Measurements from ENCODE around the gene PLCE1. TPM values are rescaled to one million over a fixed set of nuclear protein-coding genes. Genes with fewer than 3 reads are reported as not detected.
A peak's percentile ranks its signal among the peaks of the same experiment; 100 is the strongest.

Gene PLCE1
- total and polyA plus RNA-seq, 2 of the 13 experiments (the other 11 are each of a cell fraction or from before 2014, with no cell fraction given) = 0.04 TPM; not detected in 1

DNA sequence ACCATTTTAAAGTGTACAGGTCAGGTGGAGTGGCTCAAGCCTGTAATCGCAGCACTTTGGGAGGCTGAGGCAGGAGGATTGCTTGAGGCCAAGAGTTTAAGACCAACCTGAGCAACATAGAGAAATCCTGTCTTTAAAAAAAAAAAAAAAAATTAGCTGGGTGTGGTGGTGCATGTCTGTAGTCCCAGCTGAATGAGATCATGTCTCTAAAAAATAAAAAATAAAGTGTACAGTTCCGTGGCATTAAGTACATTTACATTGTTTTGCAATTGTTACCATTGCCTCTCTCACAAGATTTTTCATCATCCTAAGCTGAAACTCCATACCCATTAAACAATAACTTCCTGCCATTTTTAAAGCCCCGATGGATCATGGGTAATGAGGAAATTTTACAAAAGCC lies 20.6 kb downstream of the PLCE1 start (continued):
- TF ChIP-seq, protein P1, sequence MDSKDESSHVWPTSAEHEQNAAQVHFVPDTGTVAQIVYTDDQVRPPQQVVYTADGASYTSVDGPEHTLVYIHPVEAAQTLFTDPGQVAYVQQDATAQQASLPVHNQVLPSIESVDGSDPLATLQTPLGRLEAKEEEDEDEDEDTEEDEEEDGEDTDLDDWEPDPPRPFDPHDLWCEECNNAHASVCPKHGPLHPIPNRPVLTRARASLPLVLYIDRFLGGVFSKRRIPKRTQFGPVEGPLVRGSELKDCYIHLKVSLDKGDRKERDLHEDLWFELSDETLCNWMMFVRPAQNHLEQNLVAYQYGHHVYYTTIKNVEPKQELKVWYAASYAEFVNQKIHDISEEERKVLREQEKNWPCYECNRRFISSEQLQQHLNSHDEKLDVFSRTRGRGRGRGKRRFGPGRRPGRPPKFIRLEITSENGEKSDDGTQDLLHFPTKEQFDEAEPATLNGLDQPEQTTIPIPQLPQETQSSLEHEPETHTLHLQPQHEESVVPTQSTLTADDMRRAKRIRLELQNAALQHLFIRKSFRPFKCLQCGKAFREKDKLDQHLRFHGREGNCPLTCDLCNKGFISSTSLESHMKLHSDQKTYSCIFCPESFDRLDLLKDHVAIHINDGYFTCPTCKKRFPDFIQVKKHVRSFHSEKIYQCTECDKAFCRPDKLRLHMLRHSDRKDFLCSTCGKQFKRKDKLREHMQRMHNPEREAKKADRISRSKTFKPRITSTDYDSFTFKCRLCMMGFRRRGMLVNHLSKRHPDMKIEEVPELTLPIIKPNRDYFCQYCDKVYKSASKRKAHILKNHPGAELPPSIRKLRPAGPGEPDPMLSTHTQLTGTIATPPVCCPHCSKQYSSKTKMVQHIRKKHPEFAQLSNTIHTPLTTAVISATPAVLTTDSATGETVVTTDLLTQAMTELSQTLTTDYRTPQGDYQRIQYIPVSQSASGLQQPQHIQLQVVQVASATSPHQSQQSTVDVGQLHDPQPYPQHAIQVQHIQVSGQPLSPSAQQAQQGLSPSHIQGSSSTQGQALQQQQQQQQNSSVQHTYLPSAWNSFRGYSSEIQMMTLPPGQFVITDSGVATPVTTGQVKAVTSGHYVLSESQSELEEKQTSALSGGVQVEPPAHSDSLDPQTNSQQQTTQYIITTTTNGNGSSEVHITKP (CRISPR knock-in tag; IDR thresholded peaks at IDR 0.05; ENCODE audit: low read depth) = no peak

DNA sequence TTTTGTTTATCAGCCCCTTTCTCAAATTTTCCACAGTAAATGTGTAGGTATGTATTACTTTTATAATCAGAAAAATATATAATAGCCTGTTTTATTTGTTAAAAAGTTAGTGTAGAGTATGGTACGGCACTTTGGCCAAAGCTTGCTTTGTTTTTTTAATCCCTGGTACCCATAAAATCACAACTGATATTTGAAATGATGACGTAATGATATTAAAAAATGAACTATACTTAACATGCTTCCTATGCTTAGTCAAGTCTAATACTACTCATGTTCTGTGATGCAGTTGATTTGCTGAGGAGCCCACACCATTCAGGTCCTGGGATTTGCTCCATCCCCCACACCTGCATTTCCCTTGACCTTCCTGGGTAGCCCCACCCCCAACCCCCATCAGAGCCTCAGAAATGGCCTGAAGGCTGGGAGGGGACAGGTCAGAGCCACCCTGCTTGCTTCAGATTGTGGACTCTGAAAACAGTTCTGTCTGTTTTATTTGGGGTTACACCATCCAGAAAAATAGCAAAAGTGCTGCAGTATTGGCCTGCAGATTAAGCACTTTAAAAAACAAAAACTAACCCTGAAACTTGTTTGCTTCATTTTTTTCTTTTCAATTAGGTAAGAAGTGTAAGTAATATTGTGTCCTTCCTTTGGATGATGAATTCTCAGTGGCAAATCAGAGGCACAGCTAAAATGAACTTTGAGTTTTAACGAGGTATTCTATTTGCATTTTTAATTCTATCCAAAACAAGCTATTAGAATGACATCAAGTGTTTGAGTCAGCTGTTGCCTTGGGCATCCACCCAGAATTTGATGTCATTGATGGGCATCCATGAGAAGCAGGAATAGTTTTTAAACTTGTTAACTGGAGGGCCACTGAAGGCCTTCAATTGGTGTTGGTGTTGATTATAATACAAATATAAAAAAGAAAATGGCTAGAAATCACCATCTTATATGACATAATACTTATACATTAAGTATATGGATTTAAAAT lies 23.3 kb downstream of the PLCE1 start:
- FAIRE-seq (no peak), ATAC-seq (no peak), DNase-seq (ENCODE audit: low spot score) (no peak)
- CTCF ChIA-PET (ENCODE audit: low intra/inter-chr PET ratio, low total read pairs) = no interaction called here
- 28% methylated on average over 3 of the region's 3 CpGs for WGBS (ENCODE audit: low lambda C conversion rate)
- no peak overlapping the region for H3K4me3 ChIP-seq (replicated peaks in 1 of 3; ENCODE audit: insufficient read depth in 1 of 3, low read depth in 2 of 3, low read length in 3 of 3)
- intact Hi-C loops (cut with micrococcal nuclease; ENCODE audit: unreplicated experiment) = no loop called here
- H3K9ac ChIP-seq (ENCODE audit: insufficient read depth, low read depth, low read length) = no peak overlapping the region
- H2AFZ ChIP-seq (ENCODE audit: low read length) = no peak overlapping the region
- POLR2A ChIA-PET = no interaction called here
- no peak overlapping the region for H3K4me2 ChIP-seq (ENCODE audit: low read depth, low read length)
- H3K27ac ChIP-seq (ENCODE audit: extremely low read length, insufficient read depth, low read length) = no peak overlapping the region
- H3K36me3 ChIP-seq (replicated peaks in 1 of 2; ENCODE audit: control insufficient read depth in 1 of 2, insufficient read depth in 2 of 2, low read length in 2 of 2) = no peaks in the 10 kb centered on the region
- no peaks in the 10 kb centered on the region for H3K79me2 ChIP-seq (ENCODE audit: insufficient read depth, low read length)
- in situ Hi-C loops (cut with HindIII; ENCODE audit: extremely low pct_ligation_motif_present, low pct_unique_long_range_greater_than_20kb) = no loop called here
- BruUV-seq (replicated peaks) = no TSS peak
- no peaks in the 10 kb centered on the region for H4K20me1 ChIP-seq (ENCODE audit: insufficient read depth, low read length)
- H3K4me1 ChIP-seq (ENCODE audit: insufficient read depth, low read length) = no peaks in the 10 kb centered on the region
- no peaks in the 10 kb centered on the region for H3K9me3 ChIP-seq (ENCODE audit: low read length)
- no peak for TF ChIP-seq MTA3 (CRISPR knock-in tag; IDR thresholded peaks at IDR 0.05)
- TF ChIP-seq, protein P2, sequence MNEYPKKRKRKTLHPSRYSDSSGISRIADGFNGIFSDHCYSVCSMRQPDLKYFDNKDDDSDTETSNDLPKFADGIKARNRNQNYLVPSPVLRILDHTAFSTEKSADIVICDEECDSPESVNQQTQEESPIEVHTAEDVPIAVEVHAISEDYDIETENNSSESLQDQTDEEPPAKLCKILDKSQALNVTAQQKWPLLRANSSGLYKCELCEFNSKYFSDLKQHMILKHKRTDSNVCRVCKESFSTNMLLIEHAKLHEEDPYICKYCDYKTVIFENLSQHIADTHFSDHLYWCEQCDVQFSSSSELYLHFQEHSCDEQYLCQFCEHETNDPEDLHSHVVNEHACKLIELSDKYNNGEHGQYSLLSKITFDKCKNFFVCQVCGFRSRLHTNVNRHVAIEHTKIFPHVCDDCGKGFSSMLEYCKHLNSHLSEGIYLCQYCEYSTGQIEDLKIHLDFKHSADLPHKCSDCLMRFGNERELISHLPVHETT (CRISPR knock-in tag; conservative IDR thresholded peaks at IDR 0.05) = no peak
- TF ChIP-seq ATF7 (IDR thresholded peaks at IDR 0.05) = peak; percentile 96
- TF ChIP-seq ATF7 (CRISPR knock-in tag; IDR thresholded peaks at IDR 0.05) = no peak
- TF ChIP-seq ZNF83 (CRISPR knock-in tag; IDR thresholded peaks at IDR 0.05; ENCODE audit: borderline replicate concordance) = no peak
- no peak for TF ChIP-seq FOXA3 (CRISPR knock-in tag; IDR thresholded peaks at IDR 0.05)
- peak; percentile 64 for TF ChIP-seq CREB1 (IDR thresholded peaks at IDR 0.05)
- TF ChIP-seq CREB1 (CRISPR knock-in tag; IDR thresholded peaks at IDR 0.05) = no peak
- TF ChIP-seq STAT5B (CRISPR knock-in tag; IDR thresholded peaks at IDR 0.05) = no peak
- no peak for TF ChIP-seq CCDC6 (CRISPR knock-in tag; IDR thresholded peaks at IDR 0.05)
- TF ChIP-seq TBL1XR1 (IDR thresholded peaks at IDR 0.05; ENCODE audit: borderline replicate concordance, low read length, partially characterized antibody) = no peak
- TF ChIP-seq TP53 (CRISPR knock-in tag; conservative IDR thresholded peaks at IDR 0.05) = no peak
- no peaks in the 10 kb centered on the region for H3K27me3 ChIP-seq (ENCODE audit: control insufficient read depth in 1 of 2, insufficient read depth in 2 of 2, low read length in 2 of 2)
